Measurements from ENCODE around the gene LCN15.

Gene LCN15

DNA sequence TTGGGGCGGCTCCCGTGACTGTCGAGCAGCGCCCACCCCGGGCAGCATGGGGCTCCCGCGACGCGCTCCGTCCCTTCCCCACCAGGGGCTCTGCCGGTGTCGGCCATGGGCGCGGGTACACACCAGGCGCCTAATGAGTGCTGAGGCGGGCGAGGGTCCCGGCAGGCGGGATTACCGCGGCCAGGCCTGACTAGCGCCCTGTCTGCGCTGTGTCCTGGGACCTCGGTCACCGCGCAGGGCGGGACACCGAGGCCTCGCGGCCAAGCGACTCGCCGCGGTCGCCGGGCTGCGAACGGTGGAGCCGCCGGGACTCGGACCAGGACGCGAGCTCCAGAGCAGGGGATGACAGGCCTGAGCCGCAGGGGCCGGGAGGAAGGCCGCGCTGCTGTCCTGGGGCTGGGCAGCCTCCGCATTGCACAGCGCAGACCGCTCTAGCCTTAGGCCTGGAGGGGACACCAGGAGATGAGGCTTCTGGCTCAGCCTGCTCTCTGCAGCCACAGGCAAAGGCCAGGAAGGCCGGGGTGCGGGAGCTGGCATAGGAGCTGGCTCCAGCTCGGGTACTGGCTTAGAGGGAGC lies 35.7 kb downstream of the LCN15 start:
- DNase-seq (ENCODE audit: low read depth, low spot score) = no peak
- peak overlapping the region; percentile 99 for H3K4me3 ChIP-seq (ENCODE audit: low read length)

DNA sequence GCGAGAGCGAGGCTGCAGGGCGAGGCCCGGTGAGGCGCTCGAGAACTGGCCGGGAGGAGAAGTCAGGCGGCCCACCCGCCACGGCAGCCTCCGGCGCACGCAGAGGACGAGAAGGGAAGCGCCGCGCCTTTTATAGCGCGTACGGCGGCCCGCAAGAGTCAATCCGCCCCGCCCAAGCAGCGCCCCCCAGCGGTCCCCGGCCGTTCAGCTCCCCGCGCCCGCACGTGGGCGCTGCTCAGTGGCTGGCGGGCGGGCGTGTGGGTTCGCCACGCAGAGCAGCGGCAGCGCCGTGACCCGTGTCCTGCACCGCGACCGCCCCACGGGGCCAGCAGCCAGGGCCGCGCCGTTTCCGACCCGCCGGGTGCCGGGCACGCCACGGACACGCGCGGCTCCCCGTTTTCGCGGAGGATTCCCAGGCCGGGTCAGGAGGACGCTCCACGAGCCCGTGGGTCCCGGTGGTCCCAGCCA lies 36.2 kb downstream of the LCN15 start:
- peak; percentile 83 for DNase-seq (ENCODE audit: low read depth, low spot score)
- H3K4me3 ChIP-seq (ENCODE audit: low read length) = peak overlapping the region; percentile 99

DNA sequence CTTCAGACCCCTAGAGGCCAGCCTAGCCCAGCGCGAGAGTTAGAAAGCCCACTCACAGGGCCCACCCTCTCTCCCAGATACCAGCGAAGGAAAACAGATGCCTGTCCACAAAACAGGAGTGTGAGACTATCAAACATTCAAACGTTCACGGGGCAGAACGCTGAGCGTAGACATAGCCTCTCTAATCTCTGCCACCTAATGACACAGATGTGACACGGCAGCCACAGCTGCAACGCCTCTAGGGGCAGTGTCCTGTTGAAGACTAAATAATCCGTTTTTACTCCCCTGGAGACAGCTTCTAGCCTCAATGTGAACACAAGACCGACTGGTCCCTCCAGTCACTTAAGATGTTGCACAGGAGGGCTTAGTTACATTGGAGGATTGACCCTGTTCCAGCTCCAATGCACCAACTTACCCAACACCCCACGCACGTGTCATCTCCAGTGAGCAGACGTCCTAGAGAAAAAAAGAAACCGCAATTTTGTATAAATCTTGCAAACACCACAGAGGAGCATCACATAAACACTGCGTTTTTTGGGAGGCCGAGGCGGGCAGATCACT lies 37.6 kb downstream of the LCN15 start:
- DNase-seq (ENCODE audit: low read depth, low spot score) = peak; percentile 47

DNA sequence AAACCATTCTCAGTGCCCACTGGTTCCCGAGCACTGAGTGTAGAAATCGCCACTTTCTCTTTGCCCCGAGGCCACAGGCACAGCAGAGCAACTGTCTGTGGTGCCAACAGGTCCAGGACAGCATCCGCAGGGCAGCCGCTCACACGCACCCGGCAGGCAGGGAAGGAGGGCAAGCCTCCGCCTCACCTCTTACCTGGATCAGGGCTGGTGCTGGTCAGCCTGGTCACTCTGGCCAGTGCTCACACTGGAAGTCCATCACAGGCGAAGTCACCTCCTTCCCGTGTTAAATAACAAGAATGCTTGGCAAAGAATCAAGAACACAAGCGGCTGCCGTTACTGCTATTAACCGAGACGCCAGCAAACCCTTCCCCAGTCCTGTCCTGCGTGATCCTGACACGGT lies 38.2 kb downstream of the LCN15 start:
- H3K4me3 ChIP-seq (ENCODE audit: low read length) = peak overlapping the region; percentile 99
- no peak for DNase-seq (ENCODE audit: low read depth, low spot score)

More for the DNA sequence above, 37.6 kb downstream of the LCN15 start:
- peak overlapping the region; percentile 99 for H3K4me3 ChIP-seq (ENCODE audit: low read length)

DNA sequence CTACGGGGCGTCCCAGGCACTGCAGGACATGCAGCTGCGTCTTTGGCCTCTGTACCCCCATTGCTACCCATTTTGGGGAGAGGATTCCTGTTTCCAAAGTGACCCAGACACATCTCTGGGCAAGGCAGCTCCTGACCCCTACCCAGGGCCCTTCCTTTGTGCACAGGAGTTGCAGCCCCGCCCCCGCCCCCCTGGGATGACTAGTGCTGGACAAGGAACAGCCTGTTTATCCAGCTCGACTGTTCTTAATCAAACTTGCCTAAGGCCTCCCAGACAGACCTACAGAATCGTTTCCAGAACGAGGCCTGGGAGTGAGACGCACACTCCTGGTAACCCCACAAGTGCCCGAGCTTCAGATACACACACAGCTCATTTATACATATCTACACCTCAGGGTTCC lies 38.7 kb downstream of the LCN15 start:
- H3K4me3 ChIP-seq (ENCODE audit: low read length) = no peak overlapping the region
- no peak for DNase-seq (ENCODE audit: low read depth, low spot score)

DNA sequence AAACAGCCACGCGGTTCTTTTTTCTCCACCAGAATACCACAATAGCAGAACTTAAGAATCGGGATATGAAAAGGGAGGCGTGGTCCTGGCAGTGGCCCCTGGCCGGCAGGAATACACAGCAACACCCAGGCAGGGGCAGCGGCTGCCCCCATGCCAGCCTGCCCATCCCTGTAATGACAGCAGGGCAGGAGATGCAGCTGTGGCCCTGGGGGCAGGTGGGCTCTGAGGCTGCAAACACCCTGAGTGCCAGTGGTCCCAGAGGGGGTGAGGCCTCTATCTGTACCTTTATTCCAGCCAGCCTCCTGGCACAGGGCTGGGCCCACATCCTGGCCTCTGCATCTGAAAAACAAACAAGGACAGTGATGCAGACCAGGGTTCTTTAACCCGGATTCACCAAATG lies 39.5 kb downstream of the LCN15 start:
- no peak overlapping the region for H3K4me3 ChIP-seq (ENCODE audit: low read length)

DNA sequence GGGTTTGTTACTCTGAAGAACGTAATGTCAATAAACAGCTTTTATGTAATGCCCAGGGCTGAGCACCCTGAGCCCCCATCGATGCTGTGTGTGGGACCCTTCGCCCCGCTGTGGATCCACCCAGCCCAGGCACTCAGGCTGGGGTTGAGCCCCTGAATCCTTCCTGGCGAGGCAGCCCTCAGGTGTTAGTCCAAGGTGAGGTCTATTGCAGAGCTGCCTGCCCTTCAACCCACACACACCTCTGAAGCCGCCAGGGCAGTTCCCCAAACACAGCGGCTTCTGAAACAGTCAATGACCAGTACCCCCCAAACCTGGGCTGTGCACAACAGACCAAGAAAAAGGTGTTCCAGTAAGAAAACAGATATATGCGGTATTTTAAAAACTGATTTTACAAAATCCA lies 40.3 kb downstream of the LCN15 start:
- DNase-seq (ENCODE audit: low read depth, low spot score) = no peak
- H3K4me3 ChIP-seq (ENCODE audit: low read length) = no peak overlapping the region

More for the DNA sequence above, 39.5 kb downstream of the LCN15 start:
- DNase-seq (ENCODE audit: low read depth, low spot score) = no peak

DNA sequence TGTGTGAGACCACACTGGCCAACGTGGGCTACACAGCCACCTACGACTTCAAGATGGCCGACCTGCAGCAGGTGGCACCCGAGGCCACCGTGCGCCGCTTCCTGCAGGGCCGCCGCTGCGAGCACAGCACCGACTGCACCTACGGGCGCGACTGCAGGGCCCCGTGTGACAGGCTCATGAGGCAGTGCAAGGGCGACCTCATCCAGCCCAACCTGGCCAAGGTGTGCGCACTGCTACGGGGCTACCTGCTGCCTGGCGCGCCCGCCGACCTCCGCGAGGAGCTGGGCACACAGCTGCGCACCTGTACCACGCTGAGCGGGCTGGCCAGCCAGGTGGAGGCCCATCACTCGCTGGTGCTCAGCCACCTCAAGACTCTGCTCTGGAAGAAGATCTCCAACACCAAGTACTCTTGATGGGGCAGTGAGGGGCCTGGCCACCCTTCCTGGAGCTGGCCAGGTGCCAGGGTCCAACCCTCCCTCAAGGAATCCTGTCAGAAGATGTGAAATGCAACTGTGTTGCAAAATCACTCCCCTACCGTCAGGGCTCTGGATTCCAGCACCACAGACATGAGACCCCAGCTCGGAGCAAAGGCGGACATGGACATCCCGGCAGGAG lies 40.8 kb downstream of the LCN15 start:
- no peak for DNase-seq (ENCODE audit: low read depth, low spot score)
- H3K4me3 ChIP-seq (ENCODE audit: low read length) = no peak overlapping the region

DNA sequence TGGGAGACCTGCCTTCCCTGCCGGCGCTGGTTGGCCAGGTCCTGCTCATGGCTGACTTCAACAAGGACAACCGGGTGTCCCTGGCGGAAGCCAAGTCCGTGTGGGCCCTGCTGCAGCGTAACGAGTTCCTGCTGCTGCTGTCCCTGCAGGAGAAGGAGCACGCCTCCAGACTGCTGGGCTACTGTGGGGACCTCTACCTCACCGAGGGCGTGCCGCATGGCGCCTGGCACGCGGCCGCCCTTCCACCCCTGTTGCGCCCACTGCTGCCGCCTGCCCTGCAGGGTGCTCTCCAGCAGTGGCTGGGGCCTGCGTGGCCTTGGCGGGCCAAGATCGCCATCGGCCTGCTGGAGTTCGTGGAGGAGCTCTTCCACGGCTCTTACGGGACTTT lies 41.4 kb downstream of the LCN15 start:
- no peak for DNase-seq (ENCODE audit: low read depth, low spot score)
- H3K4me3 ChIP-seq (ENCODE audit: low read length) = no peak overlapping the region

DNA sequence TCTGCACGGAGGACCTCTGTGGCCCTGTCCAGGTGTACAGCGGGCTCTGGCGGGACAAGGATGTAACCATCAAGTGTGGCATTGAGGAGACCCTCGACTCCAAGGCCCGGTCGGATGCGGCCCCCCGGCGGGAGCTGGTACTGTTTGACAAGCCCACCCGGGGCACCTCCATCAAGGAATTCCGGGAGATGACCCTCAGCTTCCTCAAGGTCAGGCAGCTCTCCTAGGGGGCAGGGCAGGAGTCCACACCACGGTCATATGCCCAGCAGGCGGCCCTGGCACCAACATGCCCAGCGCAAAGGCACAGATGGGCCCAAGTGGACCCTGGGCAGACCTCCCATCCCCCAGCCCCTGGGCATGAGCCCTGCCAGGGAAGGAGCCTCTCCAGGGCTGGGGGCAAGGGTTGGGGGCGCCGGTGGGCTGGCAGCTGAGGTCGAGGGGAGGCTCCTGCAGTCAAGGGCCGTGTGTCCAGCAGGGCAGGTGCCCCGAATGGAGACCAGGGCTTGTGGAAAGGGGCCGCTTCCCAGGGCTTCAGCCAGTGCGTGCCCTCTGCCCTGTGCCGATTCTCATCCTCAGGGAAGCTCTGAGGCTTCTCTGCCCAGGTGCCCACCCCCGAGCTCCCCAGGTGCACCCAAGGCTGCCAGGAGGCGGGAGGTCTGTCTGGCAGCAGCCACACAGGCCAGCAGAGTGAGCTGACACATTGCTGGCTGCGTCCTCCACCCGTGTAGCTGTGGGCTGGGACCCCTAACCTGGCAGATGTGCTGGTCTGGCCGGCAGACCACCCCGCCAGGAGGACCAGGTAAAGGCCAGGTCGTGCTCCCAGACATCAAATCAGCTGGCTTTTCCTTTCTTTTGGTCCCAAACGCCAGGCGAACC lies 42.0 kb downstream of the LCN15 start:
- no peak overlapping the region for H3K4me3 ChIP-seq (ENCODE audit: low read length)
- DNase-seq (ENCODE audit: low read depth, low spot score) = no peak

DNA sequence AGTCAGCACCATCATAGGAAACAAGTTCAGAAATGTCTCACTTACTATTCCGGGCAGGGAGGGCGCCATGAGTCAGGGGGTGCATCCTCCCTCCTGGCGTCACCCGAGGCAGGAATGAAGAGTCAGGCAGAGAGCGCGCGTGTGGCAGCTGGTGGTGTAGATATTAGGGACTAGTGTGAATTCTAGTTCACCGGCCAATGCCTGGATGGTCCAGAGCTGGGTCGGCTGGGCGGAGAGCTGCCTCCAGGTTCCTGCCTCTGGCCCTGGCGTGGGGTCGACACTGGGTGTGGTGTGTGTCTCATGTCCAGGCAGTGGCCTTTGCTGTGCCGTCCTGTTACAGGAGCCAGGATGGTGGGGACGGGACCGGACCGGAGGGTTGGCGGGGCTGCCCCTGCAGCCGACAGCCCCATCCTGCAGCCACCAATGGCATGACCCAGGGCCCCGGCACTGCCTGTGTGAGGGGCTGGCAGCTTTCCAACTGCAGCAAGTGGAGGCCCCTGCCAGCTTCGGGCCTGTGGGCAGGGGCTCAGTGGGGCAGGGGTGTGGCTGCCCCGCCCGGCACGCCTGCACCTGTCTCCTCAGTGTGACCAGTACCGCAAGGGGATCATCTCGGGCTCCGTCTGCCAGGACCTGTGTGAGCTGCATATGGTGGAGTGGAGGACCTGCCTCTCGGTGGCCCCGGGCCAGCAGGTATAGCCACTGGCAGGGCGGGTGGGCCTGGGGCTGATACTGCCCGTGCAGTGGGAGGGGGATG lies 42.8 kb downstream of the LCN15 start:
- DNase-seq (ENCODE audit: low read depth, low spot score) = no peak
- H3K4me3 ChIP-seq (ENCODE audit: low read length) = no peak overlapping the region

DNA sequence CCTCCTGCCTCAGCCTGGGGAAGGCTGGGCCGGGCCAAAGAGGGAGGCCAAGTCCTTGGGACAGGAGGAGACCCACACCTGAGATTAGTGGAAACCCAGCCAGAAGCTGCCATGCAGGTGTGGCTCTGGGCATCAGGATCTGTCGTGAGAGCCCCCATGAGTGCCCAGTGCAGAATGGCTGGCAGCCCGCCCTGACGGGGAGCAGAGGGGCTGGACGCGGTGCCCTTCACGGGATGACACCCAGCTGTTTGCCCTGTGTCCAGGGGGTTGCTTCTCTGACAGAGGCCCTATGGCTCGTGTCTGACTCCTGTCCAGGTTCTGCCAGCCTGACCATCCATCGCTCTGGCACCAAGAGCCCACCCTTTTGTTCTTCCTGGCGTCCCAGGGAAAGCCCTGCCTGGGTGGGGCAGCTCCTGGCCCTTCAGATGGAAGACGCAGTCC lies 43.4 kb downstream of the LCN15 start:
- DNase-seq (ENCODE audit: low read depth, low spot score) = no peak
- H3K4me3 ChIP-seq (ENCODE audit: low read length) = no peak overlapping the region

DNA sequence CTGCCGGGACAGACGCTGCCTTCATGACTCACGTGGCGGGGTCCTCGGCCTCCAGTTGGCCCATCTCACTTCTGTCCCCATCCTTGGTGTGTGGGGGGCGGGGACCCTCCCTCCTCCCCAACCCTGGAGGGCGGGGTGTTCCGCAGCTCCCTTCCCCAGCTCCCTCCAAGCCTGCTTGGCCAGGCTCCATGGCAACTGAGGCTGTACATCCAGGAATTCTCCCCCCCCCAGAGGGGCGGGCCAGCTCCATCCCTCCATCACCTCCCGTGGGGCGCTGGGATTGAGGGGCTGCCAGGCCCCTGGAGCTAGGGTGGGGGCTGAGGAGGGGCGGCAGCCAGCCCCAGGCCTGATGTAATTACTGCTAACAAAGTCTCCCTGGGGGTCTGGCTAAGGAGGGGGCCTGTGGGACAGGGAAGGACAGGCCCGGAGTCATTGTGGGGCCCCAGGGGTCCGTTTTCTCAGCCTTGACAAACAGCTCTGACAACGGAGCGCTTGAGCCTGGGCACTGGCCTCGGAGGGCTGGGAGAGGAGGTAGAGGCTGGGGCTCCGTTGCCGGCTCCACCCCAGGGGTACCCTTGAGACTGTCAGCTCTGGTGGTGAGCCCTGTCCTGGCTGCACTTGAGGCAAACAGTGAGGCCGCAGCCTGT lies 43.9 kb downstream of the LCN15 start:
- H3K4me3 ChIP-seq (ENCODE audit: low read length) = no peak overlapping the region
- DNase-seq (ENCODE audit: low read depth, low spot score) = no peak

DNA sequence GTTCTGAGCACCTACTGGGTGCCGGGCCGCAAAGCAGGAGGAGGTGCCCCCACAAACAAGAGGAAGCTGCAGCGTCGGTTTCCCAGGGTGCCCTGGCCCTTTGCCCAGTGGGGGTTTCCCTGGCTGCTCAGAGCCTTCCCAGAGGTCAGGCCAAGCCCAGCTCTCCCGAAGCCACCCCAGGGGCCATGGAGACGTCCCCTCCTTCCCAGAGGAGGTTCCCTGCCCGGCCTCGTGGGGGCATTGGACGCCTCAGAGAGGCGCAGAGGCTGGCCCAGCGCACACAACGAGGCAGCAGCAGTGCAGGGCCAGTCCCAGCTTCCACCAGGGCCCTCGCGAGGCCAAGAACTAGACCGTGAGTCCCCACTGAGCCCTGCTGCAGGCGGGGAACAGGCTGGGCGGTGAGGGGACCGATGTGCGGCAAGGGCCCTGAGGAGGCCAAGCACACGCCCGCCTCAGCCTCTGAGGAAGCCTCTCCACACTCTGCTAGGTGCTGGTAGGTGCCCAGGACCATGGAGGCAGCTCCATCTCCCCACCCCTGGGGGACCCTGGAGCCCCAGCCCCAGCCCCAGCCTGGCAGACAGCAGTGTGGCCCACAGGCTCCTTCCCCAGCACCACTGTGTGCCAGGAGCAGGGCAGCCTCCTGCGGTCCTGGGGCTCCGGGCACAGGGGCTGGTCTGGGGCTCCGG lies 45.0 kb downstream of the LCN15 start:
- DNase-seq (ENCODE audit: low read depth, low spot score) = no peak
- no peak overlapping the region for H3K4me3 ChIP-seq (ENCODE audit: low read length)

DNA sequence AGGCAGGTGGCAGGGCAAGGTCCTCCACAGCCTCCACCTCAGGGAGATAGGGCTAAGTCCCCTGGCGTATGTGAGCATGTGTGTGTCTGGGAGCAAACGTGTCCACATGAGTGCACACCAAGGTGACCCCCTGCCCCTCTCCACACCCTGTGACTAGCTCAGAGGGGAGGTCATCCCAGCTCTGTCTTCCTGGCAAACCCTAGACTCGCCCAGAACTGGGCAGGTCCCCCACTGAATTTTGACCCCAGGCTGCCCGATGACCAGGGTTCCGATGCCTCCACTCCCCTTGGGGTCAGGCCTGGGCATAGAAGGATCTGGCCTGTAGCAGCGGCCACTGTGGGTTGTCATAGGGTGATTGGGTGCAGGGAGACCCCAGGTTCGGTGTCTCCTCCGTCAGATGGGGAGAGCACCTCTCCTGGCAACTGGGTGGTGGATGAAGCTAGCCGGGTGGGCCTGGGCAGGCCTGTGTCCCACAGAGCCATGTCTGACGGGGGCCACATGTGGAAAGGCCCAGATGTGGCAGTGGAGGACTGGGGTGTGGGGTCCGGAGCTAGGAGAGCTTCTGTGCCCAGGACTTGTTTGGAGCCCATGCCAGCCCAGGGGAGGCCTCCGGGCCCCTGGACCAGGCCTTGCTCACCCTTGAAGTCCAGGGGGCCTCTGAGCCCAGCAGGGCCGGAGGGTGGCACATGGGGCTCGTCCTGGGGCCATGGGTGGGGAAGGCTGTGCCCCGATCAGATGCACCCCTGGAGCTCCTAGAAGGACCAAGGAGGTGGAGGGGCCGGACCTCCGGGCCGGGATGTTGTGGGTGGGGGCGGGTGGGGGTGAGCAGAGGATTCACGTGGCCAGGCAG lies 45.7 kb downstream of the LCN15 start:
- H3K4me3 ChIP-seq (ENCODE audit: low read length) = no peak overlapping the region
- DNase-seq (ENCODE audit: low read depth, low spot score) = no peak

DNA sequence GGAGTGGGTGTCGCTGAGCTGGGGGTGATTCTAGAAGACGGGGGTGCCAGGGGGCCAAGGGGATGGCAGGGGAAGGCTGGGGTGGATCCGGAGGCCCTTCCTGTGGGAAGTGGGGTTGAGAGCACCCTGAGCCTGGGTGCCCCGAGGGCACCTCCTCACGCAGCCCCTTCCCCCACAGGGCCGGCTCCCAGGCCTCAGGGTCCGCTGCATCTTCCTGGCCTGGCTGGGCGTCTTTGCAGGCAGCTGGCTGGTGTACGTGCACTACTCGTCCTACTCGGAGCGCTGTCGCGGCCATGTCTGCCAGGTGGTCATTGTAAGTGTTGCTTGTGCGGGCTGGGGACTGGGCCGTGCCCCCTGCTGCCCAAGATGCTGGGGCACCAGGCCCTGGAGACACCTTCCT lies 46.9 kb downstream of the LCN15 start:
- H3K4me3 ChIP-seq (ENCODE audit: low read length) = no peak overlapping the region
- no peak for DNase-seq (ENCODE audit: low read depth, low spot score)

DNA sequence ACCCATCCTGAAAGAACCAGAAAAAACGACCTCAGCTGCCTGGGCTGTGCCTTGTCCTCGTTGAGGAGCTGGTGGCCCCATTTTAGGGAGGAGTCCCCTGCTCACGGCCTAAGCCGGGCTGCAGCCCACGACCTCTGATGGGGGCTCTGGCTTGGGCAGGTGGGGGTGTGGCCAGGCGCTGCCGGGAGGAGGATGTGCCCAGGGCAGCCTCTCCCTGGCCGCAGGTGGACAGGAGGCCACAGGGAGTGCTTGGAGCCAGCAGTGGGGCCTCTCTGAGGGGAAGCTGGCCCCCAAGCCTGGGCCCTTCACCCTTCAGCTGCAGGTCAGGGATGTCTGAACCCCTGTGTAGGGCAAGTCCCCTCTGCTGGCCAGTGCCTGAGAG lies 49.4 kb downstream of the LCN15 start:
- no peak for DNase-seq (ENCODE audit: low read depth, low spot score)
- H3K4me3 ChIP-seq (ENCODE audit: low read length) = no peak overlapping the region

Measured in Jurkat, Clone E6-1 (cell line).